GM18511 (cell line): ENCODE results near the gene TSR3.

ENCODE experiments used
- ATAC-seq: cut with Tn5 transposase; IDR thresholded peaks from one replicate; pipeline ENCODE4 v1.9.1; 2021; ENCODE audit warnings: mild to moderate bottlenecking, moderate library complexity; ENCODE audit not compliant: unreplicated experiment

TSR3 gene

DNA sequence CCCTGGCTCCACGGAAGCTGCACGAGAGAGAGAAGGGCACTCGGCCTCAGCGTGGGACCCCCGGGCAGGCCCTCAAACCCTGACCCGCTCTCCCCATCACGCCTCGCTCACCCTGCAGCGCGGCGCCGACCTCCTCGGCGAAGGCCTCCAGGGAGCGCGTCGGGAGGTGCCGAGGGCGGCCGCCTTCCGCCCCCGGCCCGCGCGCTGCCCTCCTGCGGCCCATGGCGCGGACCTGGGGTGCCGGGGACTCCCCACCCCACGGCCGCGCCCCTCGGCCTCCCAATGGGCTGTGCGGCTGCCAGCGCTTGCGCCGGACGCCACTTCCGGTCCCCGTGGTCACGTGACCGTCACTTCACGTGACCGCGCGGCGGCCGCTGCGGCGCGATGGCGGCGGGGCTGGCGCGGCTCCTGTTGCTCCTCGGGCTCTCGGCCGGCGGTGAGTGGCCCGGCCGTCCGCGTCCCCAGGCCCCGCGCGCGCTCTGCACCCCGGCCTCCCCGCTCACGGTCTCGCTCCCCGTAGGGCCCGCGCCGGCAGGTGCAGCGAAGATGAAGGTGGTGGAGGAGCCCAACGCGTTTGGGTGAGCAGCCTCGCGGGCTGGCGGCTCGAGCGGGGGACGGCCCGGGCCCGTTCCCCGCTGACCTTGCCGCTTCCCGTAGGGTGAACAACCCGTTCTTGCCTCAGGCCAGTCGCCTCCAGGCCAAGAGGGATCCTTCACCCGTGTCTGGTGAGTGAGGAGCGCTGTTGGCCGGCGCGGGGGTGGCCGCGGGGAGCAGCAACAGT lies at the start of gene TSR3, which contains the start of gene GNPTG:
Gene TSR3, minus strand, starts transcription at position 297 of the 781 bp plus-strand sequence. Its CDS starts 74 bp downstream, at position 223.
Gene GNPTG, plus strand, starts transcription at position 350 of the 781 bp plus-strand sequence. Its CDS starts 35 bp downstream, at position 385.
- peak; percentile 84 for ATAC-seq

DNA sequence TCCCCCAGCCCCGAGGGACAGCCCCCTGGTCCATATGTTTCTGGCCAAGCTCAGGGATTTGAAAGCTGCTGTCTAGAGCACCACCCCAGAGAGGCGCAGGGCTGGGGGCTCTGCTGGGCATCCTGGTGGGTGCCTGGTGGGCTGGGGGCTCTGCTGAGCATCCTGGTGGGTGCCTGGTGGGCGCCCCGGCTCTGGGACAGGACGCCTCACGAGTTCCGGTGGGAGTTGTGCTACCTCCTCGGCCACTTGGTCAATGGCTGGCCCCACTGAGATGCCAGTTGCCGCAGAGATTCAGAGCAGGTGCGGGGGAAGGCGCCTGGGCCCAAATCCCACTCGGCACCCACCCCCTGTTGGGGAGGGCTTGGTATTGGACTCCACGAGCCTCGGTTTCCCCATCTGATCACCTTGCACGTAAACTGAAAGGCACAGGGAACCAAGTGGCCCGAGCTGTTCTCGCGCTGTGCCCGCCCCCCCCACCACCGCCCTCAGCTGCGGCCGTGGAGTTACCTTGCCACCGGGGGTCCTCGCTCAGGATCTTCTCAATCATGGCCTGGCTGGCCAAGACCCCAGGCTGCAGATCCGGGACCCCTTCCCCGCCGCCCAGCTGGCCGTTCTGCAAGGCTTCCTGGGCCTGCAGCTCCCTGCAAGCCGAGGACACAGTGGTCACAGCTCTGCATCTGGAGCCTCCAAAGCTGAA lies 49.5 kb upstream of the TSR3 start:
- no peak for ATAC-seq

DNA sequence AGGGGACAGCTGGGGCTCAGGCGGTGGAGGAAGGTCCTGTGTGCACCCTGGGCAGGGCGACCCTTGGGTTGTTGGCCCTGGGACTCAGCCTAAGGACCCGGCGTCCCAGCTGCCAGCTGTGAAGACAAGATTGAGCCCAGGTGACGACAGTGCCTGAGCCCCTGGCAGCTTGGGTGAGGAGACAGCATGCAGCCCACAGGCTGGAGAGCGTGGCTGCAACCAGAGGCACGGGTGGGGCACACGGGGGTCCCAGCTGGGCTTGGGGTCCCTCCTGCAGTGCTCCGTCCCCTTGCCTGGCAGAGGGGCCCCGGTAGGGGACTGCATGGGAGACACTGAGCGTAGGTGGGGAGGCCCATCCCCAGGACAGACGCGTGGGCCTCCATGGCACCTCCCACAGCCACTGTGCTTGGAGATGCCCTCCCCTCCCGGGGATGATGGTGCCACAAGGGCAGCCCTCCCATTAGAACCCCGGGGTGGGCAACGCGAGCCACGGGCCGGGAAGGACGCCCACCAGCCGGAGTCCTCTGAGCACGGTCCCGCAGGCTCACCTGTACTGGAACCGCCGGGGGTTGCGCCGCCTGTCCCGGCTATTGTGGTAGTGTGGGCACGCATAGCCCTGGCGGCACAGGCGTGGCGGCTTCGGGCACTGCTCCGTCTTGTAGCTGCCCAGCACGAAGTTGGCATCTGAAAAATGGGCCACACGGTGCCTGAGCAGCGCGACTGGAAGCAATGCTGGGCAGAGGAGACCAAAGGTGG lies 47.3 kb upstream of the TSR3 start:
- no peak for ATAC-seq

DNA sequence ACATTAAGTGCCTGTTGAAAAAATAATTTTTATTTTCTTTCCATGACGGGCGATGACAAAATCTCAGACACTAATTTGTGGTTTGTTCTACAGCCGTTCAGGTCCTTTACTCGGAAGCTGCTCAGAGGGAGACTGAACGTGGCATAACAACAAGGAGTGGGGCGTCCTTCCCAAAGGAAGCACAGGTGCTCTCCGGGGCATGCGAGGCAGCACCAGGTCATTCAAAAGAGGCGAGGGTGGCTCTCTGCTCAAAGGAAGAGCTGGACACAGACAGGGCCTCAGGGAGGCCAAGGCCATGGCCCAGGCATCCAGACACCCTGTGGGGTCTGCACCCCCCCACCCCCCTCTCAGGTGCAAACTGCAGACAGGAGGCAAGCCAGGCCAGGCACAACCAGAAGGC lies 46.7 kb upstream of the TSR3 start:
- no peak for ATAC-seq

DNA sequence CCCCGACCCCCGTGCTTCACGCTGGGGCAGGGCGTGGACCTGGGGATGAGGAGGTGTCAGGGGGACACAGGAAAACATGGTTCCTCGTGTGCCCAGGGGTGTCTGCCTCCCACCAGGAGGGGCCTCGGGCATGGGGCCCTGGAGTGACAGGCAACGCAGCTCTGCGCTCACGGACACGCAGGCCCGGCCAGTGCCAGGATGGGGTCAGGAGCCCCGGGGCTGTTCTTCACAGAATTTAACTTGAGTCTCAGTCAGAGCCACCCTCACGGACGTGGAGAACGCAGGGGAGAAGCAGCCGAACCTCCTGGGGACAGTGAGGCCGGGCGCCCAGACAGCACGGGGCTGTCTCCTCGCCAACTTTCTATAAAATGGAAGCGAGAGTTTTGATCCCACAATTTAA lies 46.1 kb upstream of the TSR3 start:
- ATAC-seq, result no peak

GRCh38 chr16:1395444-1396031 lies 43.9 kb upstream of the TSR3 start:
- ATAC-seq, result no peak

DNA sequence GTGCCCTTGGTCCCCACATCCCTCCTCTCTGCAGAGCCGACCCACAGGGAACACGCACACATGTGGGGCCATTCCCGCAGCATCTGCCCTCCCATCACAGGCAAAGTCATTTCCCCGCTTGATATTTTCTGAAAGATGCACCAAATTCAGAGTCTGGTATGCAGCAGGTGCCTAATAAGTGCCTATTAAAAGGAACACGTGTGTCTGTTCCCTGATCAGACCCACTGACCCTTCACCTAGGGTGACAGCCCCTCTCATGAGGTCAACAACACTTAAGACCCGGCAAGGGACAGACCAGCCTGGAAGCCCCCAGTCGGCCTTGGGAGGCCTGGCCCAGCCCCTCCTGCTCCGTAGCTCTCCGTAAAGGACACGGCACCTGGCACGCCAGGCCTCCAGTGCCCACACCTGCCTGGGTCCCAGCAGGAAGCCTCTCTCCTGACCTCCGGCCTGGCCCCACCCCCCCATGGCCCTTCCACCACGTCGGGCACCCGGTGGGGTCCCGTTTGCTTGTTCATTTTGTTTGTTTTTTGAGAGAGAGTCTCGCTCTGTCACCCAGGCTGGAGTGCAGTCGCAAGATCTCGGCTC lies 42.8 kb upstream of the TSR3 start:
- no peak for ATAC-seq

DNA sequence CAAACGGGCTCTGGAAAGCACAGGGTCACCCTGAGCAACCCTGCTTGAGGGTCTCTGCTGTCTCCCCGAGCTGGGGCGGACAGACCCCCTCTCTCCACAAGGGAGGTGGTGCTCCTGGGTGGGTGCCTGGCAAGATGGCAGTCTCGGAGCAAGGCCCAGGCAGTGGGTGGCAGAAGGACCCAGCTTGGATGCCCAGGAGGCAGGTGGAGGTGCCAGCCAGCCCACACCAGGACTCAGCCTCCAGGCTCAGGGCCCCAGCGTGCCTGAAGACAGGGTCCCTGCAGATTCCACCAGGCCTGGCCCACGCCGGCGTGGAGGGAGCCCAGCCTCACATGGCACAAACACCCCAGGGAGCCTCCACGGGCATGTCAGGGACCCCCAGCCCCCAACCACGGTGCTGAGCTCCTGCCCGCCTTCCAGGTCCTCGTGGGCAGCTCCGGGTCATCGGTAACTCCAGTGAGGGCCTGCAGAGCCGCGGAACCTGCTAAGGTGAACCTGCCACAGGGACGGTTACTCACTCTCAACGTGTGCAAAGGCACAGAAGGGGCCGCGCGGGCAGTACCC lies 42.0 kb upstream of the TSR3 start:
- no peak for ATAC-seq

- no peak for ATAC-seq
Measured at GRCh38 chr16:1392826-1393225, 41.1 kb upstream of the TSR3 start.

GRCh38 chr16:1390239-1390779 lies 38.6 kb upstream of the TSR3 start:
- no peak for ATAC-seq

DNA sequence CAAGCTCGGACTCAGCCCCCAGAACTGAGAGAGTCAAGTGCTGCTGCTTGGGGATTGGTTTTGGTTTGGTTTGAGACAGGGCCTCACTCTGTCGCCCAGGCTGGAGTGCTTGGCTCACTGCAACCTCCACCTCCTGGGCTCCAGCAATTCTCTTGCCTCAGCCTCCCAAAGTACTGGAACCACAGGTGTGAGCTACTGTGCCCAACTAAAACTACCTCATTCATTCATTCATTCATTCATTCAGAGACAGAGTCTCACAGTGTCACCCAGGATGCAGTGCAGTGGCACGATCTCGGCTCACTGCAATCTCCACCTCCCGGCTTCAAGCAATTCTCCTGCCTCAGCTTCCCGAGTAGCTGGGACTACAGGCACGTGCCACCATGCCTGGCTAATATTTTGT lies 38.1 kb upstream of the TSR3 start:
- no peak for ATAC-seq

- ATAC-seq, result no peak
Measured at GRCh38 chr16:1387331-1387730, 35.7 kb upstream of the TSR3 start.

- ATAC-seq, result no peak
Measured at GRCh38 chr16:1385232-1385631, 33.6 kb upstream of the TSR3 start.

DNA sequence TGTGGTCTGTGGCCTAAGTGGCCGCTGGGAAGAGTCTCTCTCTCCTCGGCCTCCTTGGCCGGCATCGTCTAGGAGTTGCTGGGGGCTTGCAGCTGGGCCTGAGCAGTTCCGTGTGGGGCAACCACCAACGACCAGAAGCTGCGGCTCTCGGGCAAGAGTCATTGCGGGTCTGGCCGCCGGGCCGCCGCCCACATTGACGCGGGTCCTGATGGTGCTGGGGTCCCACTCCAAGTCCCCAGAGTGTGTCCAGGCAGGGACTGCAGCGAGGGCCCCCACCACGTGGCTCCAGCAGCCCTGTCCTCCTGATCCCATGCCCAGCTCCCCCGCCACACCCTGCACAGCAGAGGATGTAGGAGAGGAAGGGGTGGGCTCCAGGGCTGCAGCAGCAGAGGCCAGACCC lies 31.9 kb upstream of the TSR3 start:
- no peak for ATAC-seq

DNA sequence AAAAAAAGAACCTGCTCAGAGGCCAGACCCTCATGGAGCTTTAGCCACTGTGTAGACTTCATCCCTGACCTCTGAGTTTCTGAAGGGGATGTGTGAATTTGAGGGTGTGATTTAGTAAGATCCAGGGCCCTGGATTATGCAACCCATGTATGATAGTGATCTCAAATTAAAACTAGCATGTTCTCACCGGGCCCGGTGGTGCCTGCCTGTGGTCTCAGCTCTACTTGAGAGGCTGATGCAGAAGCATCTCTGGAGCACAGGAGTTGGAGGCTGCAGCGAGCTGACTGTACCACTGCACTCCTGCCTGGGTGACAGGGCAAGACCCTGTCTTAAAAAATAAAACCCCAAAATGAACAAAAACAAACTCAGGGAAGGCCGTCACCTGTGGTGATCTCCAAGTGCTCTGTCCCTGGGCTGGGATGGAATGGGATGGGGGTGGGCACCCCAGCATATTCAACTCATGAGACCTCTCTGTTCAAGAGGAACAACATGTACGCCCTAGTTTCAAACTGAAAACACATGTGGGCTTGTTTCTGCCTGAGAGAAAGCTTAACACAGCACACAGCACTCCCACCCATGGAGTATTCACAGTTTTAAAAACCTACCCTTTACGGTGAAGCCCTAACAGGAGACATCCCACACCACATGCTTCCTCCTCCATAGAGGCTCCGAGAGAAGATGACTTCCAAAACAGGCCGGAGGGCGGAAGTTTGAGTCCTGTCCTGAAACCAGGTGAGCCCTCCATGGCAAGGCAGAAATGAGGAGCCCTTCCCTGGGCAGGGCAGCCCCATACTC lies 30.1 kb upstream of the TSR3 start:
- ATAC-seq, result no peak

- ATAC-seq, result no peak
Measured at GRCh38 chr16:1380195-1380594, 28.5 kb upstream of the TSR3 start.

- ATAC-seq, result peak; percentile 54
Measured at GRCh38 chr16:1379304-1380076, 27.8 kb upstream of the TSR3 start.

- ATAC-seq, result peak; percentile 45
Measured at GRCh38 chr16:1378804-1379303, 27.2 kb upstream of the TSR3 start.
